Measurements from ENCODE around the gene PANK2.
"Not testable (repeated sequence)": the region's sequence is repeated elsewhere in the genome, so short reads cannot be mapped to it uniquely, and the experiment has no call there.

The PANK2 gene

DNA sequence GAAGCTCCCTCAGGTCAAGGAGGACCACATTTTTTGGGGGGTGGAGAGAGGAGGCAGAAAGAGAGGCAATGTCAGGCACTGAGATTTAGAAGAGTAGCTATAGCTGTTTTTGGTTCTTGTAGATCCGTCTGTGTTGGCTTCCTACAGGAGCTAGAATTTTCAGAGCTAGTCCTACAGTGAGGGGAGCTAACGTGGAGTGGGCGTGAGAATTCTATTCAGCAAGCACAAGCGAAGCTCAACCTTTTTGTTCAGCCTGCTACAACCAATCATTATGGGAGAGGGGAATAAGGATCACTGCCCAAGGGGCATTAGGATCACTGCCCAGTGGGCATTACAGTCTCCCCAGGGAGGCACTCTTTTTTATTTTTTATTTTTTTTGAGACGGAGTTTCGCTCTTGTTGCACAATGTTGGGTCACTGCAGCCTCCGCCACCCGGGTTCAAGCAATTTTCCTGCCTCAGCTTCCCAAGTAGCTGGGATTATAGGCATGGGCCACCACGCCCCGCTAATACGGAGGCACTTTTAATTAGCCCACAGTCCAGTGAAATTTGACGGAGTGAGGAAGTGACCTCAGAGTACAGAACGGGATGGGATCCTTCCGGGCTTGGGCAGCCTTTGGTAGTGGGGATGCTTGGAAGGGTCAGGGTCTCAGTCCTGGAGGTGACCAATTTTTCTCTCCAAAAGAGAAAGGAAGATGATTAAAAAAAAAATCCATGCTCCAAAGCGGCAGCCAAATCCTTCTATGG, 1.1 kb upstream of the PANK2 start:
- H3K9ac ChIP-seq (ENCODE audit: low read depth in 1 of 2, low read length in 2 of 2), result peak overlapping the region; percentile 92 to 95
- no peaks in the 10 kb centered on the region for H3K27me3 ChIP-seq (ENCODE audit: control insufficient read depth in 1 of 2, insufficient read depth in 2 of 2, low read length in 2 of 2)
- H3K27ac ChIP-seq (ENCODE audit: low read depth, low read length), result peak overlapping the region; percentile 96
- peaks cover 28 to 31% of the 10 kb centered on the region in 2 donors for H3K4me1 ChIP-seq (ENCODE audit: control insufficient read depth in 1 of 2, insufficient read depth in 2 of 2, low read length in 2 of 2)
- peaks cover 0 to 4% of the 10 kb centered on the region in 2 donors for H3K36me3 ChIP-seq (ENCODE audit: control insufficient read depth in 1 of 2, insufficient read depth in 2 of 2, low read length in 2 of 2)
- no peaks in the 10 kb centered on the region for H3K9me3 ChIP-seq (ENCODE audit: control insufficient read depth in 1 of 2, low read length in 2 of 2)
- peak overlapping the region; percentile 83 to 89 for H3K4me3 ChIP-seq (ENCODE audit: low read depth in 1 of 2, low read length in 2 of 2)

GRCh38 chr20:3889489-3890397, 556 bp downstream of the PANK2 start:
- Histone ChIP-seq H3K9ac (ENCODE audit: low read depth in 1 of 2, low read length in 2 of 2) (peak overlapping the region; percentile 88 to 89), H3K4me1 (ENCODE audit: control insufficient read depth in 1 of 2, insufficient read depth in 2 of 2, low read length in 2 of 2) (peaks cover 34 to 38% of the 10 kb centered on the region in 2 donors), H3K36me3 (ENCODE audit: control insufficient read depth in 1 of 2, insufficient read depth in 2 of 2, low read length in 2 of 2) (peaks cover 0 to 5% of the 10 kb centered on the region in 2 donors), H3K4me3 (ENCODE audit: low read depth in 1 of 2, low read length in 2 of 2) (peak overlapping the region; percentile 83 to 89), H3K27me3 (ENCODE audit: control insufficient read depth in 1 of 2, insufficient read depth in 2 of 2, low read length in 2 of 2) (no peaks in the 10 kb centered on the region), H3K9me3 (ENCODE audit: control insufficient read depth in 1 of 2, low read length in 2 of 2) (no peaks in the 10 kb centered on the region), H3K27ac (ENCODE audit: low read depth, low read length) (peak overlapping the region; percentile 96)

- peak overlapping the region; percentile 96 for H3K27ac ChIP-seq (ENCODE audit: low read depth, low read length)
- peaks cover 0 to 6% of the 10 kb centered on the region in 2 donors for H3K36me3 ChIP-seq (ENCODE audit: control insufficient read depth in 1 of 2, insufficient read depth in 2 of 2, low read length in 2 of 2)
- H3K27me3 ChIP-seq (ENCODE audit: control insufficient read depth in 1 of 2, insufficient read depth in 2 of 2, low read length in 2 of 2), result no peaks in the 10 kb centered on the region
- peak overlapping the region; percentile 83 to 89 for H3K4me3 ChIP-seq (ENCODE audit: low read depth in 1 of 2, low read length in 2 of 2)
- peaks cover 34 to 40% of the 10 kb centered on the region in 2 donors for H3K4me1 ChIP-seq (ENCODE audit: control insufficient read depth in 1 of 2, insufficient read depth in 2 of 2, low read length in 2 of 2)
- H3K9ac ChIP-seq (ENCODE audit: low read depth in 1 of 2, low read length in 2 of 2), result peak overlapping the region; percentile 63 to 89
- H3K9me3 ChIP-seq (ENCODE audit: control insufficient read depth in 1 of 2, low read length in 2 of 2), result no peaks in the 10 kb centered on the region
Measured at GRCh38 chr20:3890398-3890751, 1.2 kb downstream of the PANK2 start.

DNA sequence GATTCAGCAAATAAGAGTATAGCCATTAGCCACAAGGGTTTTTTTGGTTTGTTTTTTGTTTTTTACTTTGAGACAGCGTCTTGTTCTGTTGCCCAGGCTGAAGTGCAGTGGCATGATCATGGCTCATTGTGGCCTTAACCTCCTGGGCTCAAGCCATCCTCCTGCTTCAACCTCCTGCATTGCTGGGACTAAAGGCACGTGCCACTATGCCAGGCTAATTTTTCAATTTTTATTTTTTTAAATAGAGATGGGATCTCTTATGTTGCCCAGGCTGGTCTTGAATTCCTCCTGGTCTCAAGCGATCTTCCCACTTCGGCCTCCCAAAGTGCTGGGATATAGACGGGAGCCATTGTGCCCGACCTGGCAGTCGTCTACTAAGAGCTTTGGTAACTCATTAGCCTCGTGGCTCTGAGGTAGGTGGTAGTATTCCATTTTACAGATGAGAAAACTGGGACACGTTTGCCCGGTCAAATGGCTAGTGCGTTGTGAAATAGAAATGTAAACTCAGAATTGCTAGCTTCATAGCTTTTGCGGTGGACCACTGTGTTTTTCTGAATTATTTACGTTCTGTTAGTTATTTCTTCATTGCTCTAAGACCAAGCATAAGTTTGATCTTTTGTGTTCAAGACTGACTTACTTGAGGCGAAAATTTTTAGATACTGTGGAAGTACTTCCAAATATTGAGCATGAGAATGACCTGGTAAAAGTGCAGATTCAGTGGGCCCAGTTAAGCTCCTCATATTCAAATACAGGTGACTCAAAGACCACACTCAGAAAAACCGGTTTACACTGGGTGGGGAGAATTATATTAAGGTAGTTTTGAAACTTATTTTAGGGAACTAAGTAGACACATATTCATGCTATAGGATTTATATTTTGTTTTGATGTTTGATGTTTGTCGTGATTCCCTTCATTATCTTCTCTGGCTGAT, 2.1 kb downstream of the PANK2 start:
- Histone ChIP-seq H3K9ac (ENCODE audit: low read depth in 1 of 2, low read length in 2 of 2) (peak overlapping the region; percentile 63 to 89), H3K27ac (ENCODE audit: low read depth, low read length) (no peak overlapping the region), H3K4me3 (ENCODE audit: low read depth in 1 of 2, low read length in 2 of 2) (peak overlapping the region; percentile 83 to 89), H3K36me3 (ENCODE audit: control insufficient read depth in 1 of 2, insufficient read depth in 2 of 2, low read length in 2 of 2) (peaks cover 0 to 6% of the 10 kb centered on the region in 2 donors), H3K4me1 (ENCODE audit: control insufficient read depth in 1 of 2, insufficient read depth in 2 of 2, low read length in 2 of 2) (peaks cover 34 to 42% of the 10 kb centered on the region in 2 donors), H3K9me3 (ENCODE audit: control insufficient read depth in 1 of 2, low read length in 2 of 2) (no peaks in the 10 kb centered on the region), H3K27me3 (ENCODE audit: control insufficient read depth in 1 of 2, insufficient read depth in 2 of 2, low read length in 2 of 2) (no peaks in the 10 kb centered on the region)

DNA sequence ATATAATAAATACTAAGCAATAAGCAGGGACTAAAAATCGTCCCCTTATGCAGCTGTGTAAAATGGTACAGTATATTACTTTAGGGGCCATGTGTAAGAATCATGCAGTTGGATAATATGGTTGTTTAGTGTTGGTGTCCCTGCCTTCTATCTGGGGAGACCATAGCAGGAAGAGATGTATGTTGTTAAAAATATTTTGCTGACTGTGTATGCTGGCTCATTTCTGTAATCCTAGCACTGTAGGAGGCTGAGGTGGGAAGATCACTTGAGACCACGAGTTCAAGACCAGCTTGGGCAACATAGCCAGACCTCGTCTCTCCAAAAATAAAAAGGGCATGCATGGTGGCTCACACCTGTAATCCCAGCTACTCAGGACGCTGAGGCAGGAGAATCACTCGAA, 5.6 kb downstream of the PANK2 start:
- H3K9ac ChIP-seq (ENCODE audit: low read depth in 1 of 2, low read length in 2 of 2), result no peak overlapping the region
- no peaks in the 10 kb centered on the region for H3K9me3 ChIP-seq (ENCODE audit: control insufficient read depth in 1 of 2, low read length in 2 of 2)
- no peak overlapping the region for H3K4me3 ChIP-seq (ENCODE audit: low read depth in 1 of 2, low read length in 2 of 2)
- peaks cover 0 to 6% of the 10 kb centered on the region in 2 donors for H3K36me3 ChIP-seq (ENCODE audit: control insufficient read depth in 1 of 2, insufficient read depth in 2 of 2, low read length in 2 of 2)
- no peaks in the 10 kb centered on the region for H3K27me3 ChIP-seq (ENCODE audit: control insufficient read depth in 1 of 2, insufficient read depth in 2 of 2, low read length in 2 of 2)
- H3K4me1 ChIP-seq (ENCODE audit: control insufficient read depth in 1 of 2, insufficient read depth in 2 of 2, low read length in 2 of 2), result peaks cover 39 to 42% of the 10 kb centered on the region in 2 donors
- no peak overlapping the region for H3K27ac ChIP-seq (ENCODE audit: low read depth, low read length)

DNA sequence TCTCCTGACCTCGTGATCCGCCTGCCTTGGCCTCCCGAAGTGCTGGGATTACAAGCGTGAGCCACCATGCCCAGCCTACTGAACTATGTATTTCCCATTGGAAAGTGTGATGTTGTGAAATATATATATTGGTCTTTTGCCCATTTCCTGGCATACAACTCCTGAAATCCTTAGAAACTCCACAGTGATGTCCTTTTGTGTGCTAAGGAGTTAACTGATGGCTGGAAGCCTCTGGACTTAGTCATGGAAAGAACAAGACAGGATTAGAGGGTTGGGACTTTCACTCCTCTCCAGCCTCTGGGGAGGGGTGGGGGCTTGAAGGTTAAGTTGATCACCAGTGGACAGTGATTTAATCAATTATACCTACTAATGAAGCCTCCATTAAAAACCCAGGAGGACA, 7.1 kb downstream of the PANK2 start:
- no peaks in the 10 kb centered on the region for H3K27me3 ChIP-seq (ENCODE audit: control insufficient read depth in 1 of 2, insufficient read depth in 2 of 2, low read length in 2 of 2)
- H3K4me3 ChIP-seq (ENCODE audit: low read depth in 1 of 2, low read length in 2 of 2), result no peak overlapping the region
- no peak overlapping the region for H3K27ac ChIP-seq (ENCODE audit: low read depth, low read length)
- no peak overlapping the region for H3K9ac ChIP-seq (ENCODE audit: low read depth in 1 of 2, low read length in 2 of 2)
- H3K36me3 ChIP-seq (ENCODE audit: control insufficient read depth in 1 of 2, insufficient read depth in 2 of 2, low read length in 2 of 2), result peaks cover 0 to 5% of the 10 kb centered on the region in 2 donors
- H3K9me3 ChIP-seq (ENCODE audit: control insufficient read depth in 1 of 2, low read length in 2 of 2), result no peaks in the 10 kb centered on the region
- H3K4me1 ChIP-seq (ENCODE audit: control insufficient read depth in 1 of 2, insufficient read depth in 2 of 2, low read length in 2 of 2), result peaks cover 37 to 39% of the 10 kb centered on the region in 2 donors

DNA sequence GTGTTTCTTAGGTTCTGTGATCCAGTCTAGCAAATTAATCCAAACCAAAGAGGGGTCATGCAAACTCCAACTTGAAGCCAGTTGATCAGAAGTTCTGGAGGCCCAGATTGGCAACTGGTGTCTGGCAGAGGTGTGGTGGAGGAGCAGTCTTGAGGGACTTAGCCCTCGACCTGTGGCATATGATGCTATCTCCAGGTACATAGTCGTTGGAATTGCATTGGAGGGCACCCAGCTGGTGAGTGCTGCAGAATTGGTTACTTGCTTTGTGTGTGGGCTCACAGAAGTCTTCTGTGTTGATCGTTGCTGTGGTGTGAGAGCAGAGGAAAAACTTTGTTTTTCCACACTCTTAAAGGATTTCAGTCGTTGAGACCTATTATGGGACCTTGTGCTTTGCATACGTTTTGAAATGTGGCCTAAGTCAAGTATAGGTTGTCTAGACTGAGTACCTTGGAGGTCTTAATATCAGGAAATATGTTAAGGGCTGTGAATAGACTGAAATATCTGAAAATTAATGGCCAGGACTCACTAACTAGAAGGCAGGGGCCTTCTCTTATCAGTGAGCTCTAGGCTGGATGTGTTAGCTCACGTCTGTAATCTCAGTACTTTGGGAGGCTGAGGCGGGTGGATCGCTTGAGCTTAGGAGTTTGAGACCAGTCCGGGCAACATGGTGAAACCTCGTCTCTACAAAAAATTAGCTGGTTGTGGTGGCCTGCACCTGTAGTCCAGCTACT, 7.8 kb downstream of the PANK2 start:
- H3K4me3 ChIP-seq (ENCODE audit: low read depth in 1 of 2, low read length in 2 of 2), result no peak overlapping the region
- H3K36me3 ChIP-seq (ENCODE audit: control insufficient read depth in 1 of 2, insufficient read depth in 2 of 2, low read length in 2 of 2), result peaks cover 0 to 2% of the 10 kb centered on the region in 2 donors

DNA sequence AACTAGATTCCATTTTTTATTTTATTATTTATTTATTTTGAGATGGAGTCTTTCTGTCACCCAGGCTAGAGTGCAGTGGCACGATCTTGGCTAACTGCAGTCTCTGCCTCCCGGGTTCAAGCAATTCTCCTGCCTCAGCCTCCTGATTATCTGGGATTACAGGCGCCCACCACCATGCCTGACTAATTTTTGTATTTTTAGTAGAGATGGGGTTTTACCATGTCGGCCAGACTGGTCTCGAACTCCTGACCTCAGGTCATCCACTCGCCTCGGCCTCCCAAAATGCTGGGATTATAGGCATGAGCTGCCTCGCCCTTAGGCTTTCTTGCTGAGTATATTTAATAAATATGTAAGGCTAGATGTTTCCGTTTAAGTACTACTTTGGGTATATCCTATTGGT, 9.0 kb downstream of the PANK2 start:
- H3K4me3 ChIP-seq (ENCODE audit: low read depth in 1 of 2, low read length in 2 of 2); H3K27ac ChIP-seq (ENCODE audit: low read depth, low read length); H3K9ac ChIP-seq (ENCODE audit: low read depth in 1 of 2, low read length in 2 of 2); H3K36me3 ChIP-seq (ENCODE audit: control insufficient read depth in 1 of 2, insufficient read depth in 2 of 2, low read length in 2 of 2); H3K27me3 ChIP-seq (ENCODE audit: control insufficient read depth in 1 of 2, insufficient read depth in 2 of 2, low read length in 2 of 2); H3K9me3 ChIP-seq (ENCODE audit: control insufficient read depth in 1 of 2, low read length in 2 of 2): not testable (repeated sequence)
- peaks cover 28 to 30% of the 10 kb centered on the region in 2 donors for H3K4me1 ChIP-seq (ENCODE audit: control insufficient read depth in 1 of 2, insufficient read depth in 2 of 2, low read length in 2 of 2)

More for the DNA sequence above, 7.8 kb downstream of the PANK2 start:
- no peak overlapping the region for H3K27ac ChIP-seq (ENCODE audit: low read depth, low read length)
- peaks cover 31% of the 10 kb centered on the region in 2 donors for H3K4me1 ChIP-seq (ENCODE audit: control insufficient read depth in 1 of 2, insufficient read depth in 2 of 2, low read length in 2 of 2)
- no peaks in the 10 kb centered on the region for H3K9me3 ChIP-seq (ENCODE audit: control insufficient read depth in 1 of 2, low read length in 2 of 2)
- H3K9ac ChIP-seq (ENCODE audit: low read depth in 1 of 2, low read length in 2 of 2), result no peak overlapping the region
- H3K27me3 ChIP-seq (ENCODE audit: control insufficient read depth in 1 of 2, insufficient read depth in 2 of 2, low read length in 2 of 2), result no peaks in the 10 kb centered on the region

GRCh38 chr20:3898639-3899038, 9.5 kb downstream of the PANK2 start:
- Histone ChIP-seq H3K4me1 (ENCODE audit: control insufficient read depth in 1 of 2, insufficient read depth in 2 of 2, low read length in 2 of 2) (peaks cover 23 to 25% of the 10 kb centered on the region in 2 donors), H3K9me3 (ENCODE audit: control insufficient read depth in 1 of 2, low read length in 2 of 2) (no peaks in the 10 kb centered on the region), H3K27me3 (ENCODE audit: control insufficient read depth in 1 of 2, insufficient read depth in 2 of 2, low read length in 2 of 2) (no peaks in the 10 kb centered on the region), H3K4me3 (ENCODE audit: low read depth in 1 of 2, low read length in 2 of 2) (no peak overlapping the region), H3K27ac (ENCODE audit: low read depth, low read length) (no peak overlapping the region), H3K36me3 (ENCODE audit: control insufficient read depth in 1 of 2, insufficient read depth in 2 of 2, low read length in 2 of 2) (peaks cover 0 to 2% of the 10 kb centered on the region in 2 donors), H3K9ac (ENCODE audit: low read depth in 1 of 2, low read length in 2 of 2) (no peak overlapping the region)

Measured in duodenal mucosa (tissue), 2 donors.